HG02759 (cell line): Measurements from ENCODE around the gene GGA1.
A peak's percentile ranks its signal among the peaks of the same experiment; 100 is the strongest.

Source experiments
- ATAC-seq: cut with Tn5 transposase; IDR thresholded peaks from one replicate; pipeline ENCODE4 v1.9.1; 2021; ENCODE audit warnings: mild to moderate bottlenecking, moderate library complexity; ENCODE audit not compliant: unreplicated experiment

GGA1 gene, protein sequence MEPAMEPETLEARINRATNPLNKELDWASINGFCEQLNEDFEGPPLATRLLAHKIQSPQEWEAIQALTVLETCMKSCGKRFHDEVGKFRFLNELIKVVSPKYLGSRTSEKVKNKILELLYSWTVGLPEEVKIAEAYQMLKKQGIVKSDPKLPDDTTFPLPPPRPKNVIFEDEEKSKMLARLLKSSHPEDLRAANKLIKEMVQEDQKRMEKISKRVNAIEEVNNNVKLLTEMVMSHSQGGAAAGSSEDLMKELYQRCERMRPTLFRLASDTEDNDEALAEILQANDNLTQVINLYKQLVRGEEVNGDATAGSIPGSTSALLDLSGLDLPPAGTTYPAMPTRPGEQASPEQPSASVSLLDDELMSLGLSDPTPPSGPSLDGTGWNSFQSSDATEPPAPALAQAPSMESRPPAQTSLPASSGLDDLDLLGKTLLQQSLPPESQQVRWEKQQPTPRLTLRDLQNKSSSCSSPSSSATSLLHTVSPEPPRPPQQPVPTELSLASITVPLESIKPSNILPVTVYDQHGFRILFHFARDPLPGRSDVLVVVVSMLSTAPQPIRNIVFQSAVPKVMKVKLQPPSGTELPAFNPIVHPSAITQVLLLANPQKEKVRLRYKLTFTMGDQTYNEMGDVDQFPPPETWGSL

DNA sequence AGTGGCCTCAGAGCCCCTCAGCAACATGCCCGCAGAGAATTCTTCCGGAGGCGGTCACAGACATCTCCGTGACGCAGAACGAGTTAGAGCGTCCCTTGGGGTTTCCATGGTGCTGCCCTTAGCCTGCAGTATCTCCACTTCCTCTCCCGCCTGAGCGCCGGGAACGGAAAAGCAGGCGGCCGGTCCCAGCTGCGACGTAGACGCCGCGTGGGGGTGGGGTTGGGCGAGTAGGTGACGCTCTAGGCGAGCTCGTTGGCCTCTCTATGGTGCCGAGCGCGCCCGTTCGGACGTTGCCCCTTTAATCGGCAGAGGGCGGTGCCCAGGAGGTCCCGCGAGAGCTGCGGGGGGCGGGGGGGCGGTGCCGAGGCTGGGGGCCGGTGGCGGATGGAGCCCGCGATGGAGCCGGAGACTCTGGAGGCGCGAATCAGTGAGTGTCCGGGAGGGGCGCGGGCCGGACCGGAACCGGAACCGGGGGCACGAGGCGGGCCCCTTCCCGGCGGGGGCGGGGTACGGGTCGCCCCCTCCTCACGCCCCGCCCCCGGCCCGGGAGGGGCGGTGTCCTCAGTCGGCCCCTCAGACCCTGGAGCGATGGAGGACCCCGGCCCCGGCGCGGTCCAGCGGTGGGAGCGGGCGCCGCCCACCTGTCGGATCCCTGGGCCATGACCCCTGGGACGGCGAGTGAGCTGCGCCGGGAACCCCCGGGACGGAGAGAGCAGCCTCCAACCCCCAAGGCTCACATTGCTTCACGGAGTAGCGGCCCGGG, at the start of gene GGA1:
Gene GGA1, plus strand, starts transcription at position 358 of the 763 bp plus-strand sequence. Its CDS starts 27 bp downstream, at position 385.
- ATAC-seq, result peak; percentile 85

DNA sequence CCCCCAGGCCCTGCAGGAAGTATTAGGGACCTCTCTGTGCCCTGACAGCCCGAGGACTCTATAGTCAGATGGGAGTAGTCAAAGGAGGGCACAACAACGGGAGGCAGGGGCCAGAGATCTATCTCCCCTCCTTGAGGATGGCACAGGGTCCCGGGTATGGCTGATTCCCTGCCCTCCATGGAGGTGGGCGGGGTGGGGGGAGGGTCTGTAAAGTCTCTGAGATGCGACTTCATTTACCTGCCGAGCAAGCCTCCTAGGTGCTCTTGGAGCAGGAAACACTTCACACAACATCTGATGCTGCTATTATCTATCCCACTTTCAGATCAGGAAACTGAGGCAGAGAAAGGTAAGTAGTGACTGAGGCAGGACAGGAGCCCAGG, 49.1 kb upstream of the GGA1 start:
- ATAC-seq, result no peak

DNA sequence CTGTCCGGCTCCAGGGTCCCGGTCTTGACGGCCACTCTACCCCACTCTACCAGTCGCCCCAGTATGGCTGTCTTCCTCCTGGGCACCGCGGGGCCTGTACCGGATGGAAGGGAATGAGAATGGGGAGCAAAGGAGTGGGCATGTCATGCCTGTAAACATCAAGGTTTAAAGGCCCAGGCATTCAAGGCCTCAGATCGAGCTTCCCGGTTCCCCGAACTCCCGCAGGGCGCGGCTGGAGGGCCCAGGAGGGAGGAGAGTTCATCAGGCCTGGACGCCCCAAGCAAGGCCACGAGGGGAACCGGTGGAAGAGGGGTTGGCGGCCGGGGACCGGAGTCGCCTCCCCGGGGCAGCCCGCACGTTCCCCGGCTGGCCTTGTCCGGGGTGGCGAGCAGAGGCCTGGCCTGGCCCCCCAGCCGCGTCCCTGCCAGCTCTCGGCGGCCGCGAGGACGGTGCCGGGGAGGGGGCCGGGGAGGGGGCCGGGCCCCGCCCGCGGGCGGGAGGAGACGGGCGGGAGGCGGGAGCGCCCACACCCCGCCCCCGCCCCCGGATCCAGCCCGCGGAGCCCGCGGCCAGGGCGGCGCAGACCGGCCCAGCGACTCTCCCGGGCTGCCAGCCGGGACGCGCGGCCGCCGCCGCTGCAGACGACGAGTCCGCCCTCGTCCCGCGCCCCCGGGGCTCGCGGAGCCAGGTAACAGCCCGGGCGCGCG, 48.6 kb upstream of the GGA1 start, which contains the start of gene CDC42EP1:
Gene CDC42EP1, plus strand, starts transcription at position 580 of the 707 bp plus-strand sequence. CDS start 5,870 bp downstream, outside the sequence.
- no peak for ATAC-seq

DNA sequence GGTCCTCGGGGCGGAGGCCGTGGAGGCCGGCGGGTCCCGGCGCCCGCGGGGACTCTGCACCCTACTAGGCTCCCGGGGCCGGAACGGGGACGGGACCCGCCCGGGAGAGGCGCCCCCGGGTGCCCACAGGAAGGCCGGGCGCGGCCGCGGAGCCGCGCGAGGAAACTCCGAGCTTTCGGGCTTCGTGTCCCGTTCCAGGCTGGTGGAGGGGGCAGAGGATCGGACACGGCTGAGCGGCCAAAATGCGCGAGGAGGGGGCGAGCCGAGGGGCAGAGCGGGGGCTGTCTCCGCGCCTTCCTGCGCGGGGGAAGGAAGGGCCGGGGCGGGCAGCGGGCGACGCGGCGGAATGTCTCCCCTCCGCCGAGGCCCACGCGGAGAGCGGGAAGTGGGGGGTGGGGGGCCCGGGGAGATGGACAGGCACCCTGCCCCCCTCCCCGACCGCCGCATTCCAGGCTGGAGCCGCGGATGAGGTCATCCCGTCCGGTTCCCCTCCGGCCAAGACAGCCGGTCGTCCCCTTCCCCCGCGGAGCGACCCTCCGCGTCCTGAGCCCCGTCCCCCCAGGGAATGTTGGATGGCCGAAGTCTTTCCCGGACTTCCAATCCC, 47.9 kb upstream of the GGA1 start:
- ATAC-seq, result no peak

DNA sequence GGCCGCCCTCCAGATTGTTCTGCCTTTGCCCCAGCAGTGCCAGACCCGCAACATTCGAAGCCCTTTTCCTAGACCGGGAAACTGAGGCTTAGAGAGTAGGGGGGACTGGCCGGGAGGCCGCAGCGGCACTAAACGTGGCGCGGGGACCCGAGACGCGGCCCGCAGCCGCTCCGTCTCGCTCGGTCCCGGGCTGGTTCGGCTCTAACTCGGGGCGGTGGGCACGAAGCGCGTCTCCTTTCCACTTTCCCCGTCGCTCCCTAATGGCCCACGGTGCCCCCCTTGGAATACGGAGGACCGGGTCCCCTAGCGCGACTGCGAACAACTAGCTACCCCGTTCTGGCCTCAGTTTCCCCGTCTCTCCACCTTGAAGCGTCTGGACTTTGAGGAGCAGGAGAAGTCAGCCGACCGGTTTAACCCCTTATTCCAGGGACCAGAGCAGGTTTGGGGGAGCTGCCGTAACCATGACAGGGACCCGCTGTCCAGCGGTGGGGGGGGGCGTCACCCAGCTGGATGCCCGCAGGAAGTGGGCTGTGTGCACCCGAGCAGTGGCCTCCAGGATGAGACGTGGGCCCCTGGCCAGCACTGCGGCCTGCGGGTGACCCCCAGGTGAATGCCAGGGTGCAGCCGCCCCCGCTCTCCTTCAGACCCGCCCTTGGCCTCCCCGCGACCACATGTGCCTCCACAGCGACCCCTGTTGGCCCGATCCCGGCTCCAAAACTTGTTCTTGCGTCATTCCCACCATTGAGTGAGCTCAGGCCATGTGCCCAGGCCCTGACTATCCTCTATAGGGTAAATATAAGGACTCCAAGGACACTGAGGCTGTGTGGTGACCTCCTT, 47.2 kb upstream of the GGA1 start:
- ATAC-seq, result no peak

DNA sequence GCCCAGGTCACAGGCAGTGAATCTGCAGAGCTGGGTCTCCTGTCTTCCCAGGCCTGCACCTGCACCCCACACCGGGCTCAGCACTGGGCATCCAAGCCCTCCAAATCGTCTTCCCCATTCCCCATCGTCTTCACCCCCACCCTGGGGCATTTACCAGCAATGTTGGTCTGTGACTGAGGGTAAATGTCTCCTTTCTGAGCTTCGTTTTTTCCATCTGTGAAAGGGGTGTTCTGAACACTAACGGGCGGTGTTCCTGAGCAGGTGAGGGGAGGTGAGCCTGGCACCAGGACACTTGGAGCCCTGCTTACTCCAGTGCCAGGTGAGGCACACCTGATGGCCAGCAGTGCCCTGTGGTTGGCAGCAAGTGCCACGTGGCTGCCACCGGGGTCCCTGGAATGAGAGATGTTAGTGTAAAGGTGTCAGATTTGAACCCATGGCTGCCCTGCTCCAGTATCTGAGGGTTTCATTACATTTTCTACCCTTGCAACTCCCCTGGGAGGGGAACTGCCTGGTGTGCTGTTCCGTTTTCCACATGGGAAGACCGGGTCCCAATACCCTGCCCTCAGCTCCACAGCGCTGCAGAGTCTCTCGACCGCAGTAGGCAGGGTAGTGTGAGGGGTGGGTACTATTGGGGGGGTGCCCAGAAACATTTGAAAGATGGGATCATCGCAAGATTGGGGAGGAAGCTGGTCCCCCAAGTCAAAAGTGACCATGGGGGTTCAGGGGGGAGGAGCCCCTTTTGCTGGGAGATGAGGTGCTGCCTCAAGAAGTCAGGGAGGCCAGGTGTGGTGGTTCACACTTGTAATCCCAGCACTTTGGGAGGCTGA, 46.4 kb upstream of the GGA1 start:
- no peak for ATAC-seq

DNA sequence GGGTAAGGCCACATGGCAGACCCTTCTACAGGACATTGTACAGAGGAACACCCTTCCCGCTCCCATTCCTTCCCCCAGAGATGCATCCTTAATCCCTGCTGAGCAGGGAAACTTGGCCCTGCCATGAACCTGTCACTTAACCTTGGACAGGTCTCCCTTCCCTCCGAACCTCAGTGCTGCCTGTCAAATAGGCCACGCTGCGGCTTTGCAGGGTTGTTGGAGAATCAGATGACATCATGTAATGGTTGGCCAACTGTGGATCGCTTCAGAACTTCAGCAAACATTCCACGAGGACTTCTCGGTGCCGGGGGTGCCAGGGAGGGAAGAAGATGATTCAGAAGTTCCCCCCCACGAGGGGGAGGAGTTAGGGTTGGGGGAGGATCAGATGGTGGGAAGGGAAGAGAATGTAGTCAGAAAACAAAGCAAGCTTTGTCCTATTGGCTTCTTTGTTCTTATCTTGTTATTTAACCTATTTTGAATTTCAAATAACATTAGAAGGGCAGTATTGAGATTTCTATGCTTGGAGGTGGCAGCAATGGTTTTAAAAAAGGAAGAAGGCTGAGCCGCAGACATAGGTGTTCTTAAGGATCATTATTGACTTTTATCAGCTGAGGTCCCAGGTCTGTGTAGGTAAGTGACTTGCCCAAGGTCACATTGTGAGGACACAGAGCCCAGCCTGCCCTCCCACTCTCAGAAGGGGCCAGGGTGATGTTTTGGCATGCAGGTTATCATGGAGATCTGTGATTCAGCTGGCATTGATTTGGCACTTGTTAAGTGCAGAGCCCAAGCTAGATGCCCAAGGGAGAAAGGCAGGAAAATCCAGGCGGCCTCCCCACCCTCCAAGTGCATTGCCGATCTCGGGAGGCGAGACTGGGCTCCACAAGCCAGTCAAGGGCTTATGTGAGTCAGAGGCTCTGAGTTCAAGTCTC, 45.2 kb upstream of the GGA1 start:
- ATAC-seq, result no peak

DNA sequence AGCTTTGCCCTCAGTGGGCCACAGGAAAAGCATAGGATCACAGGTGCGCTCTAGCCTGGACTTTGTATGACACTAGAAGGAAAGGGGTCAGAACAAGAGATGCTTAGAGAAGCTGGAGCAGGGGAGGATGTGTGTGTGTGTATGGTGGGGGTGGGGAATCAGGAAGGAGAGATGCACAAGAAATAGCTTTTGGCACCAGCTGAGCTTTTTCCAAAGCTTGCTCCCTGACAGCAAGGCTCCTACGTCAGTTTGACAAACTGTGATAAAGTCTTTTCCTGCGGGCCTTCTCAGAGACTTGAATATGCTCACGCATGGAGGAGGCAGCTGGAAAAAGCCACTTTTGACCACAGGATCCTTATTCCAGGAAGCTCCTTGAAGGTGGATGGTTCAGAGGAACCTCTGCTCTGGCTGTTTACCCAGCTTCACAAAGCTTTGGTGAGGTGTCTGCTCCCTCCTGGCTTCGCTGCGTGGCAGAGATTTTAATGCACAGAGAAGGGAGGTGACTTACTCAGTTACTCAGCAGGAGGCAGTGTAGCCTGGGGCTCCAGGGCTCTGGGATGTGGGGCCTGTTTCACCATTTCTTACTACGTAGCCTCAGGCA, 44.4 kb upstream of the GGA1 start:
- no peak for ATAC-seq

DNA sequence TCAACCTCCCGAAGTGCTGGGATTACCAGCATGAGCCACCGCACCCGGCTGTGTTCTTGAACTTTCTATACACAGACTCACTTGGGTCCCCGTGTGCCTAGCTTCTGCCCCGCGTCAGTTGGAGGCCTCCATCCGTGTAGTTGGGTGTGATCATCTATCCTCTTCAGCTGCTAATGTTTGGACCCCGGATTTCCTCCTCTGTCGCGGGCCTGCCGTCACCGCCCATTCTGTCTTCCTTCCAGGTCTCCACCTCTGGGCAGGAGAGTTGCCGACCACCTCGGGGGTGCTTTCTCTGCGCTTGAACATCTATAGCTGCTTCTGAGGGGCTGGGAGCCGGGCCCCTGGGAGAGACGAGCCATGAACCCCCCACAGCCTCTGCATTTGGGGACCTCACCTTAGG, 42.8 kb upstream of the GGA1 start:
- no peak for ATAC-seq

DNA sequence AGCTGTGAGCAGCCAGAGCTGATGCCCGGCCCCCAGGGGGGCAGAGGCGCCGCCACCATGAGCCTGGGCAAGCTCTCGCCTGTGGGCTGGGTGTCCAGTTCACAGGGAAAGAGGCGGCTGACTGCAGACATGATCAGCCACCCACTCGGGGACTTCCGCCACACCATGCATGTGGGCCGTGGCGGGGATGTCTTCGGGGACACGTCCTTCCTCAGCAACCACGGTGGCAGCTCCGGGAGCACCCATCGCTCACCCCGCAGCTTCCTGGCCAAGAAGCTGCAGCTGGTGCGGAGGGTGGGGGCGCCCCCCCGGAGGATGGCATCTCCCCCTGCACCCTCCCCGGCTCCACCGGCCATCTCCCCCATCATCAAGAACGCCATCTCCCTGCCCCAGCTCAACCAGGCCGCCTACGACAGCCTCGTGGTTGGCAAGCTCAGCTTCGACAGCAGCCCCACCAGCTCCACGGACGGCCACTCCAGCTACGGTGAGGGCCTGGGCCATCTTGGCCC, 42.3 kb upstream of the GGA1 start:
- no peak for ATAC-seq

DNA sequence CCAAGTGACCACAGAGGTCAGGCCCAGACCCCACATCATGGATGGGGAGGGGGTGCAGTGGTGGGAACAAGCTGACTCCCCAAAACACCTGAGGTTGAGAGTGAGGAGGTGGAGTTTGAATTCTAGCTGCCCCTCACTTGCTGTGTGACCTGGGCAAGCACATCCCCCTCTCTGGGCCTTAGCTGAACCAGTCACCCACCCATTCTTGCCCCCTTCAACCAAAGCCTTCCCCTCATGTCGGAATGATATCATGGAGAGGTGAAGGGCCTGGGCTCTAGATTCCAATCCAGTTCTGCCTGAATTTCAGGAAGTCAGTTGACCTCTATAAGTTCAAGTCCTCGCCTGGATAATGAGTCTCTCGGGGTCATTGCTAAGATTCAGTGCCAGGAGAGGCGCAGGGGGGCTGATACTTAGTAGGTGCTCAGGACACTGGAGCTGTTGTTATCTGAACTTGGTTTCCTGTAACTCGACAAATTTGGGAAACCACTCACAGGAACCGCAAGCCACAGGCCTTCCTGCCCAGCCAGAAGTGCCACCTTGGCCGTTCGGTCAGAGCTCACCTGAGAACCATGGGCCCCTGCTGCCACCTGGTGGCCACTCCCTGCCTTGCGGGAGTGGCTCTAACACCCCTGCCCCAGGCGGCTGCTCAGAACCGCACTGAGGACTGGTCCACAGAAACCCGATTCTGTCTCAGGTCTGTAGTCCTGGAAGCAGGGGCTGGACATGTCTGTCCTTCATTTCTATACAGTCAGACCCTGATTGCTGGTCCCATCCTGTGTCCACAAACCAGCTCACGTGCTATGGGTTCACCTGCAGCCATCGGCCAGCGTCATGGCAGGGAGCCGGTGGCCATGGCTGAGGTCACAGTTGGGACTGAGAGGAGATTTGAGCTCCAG, 41.5 kb upstream of the GGA1 start:
- ATAC-seq, result peak; percentile 64

DNA sequence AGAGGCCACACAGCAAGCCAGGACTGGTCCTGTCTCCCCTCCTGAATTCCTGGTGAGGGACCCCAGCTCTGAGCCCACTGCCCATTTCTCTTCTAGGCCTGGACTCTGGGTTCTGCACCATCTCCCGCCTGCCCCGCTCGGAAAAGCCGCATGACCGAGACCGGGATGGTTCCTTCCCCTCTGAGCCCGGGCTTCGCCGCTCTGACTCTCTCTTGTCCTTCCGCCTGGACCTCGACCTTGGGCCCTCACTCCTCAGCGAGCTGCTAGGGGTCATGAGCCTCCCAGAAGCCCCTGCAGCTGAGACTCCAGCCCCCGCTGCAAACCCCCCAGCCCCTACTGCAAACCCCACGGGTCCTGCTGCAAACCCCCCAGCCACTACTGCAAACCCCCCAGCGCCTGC, 40.6 kb upstream of the GGA1 start:
- ATAC-seq, result no peak

DNA sequence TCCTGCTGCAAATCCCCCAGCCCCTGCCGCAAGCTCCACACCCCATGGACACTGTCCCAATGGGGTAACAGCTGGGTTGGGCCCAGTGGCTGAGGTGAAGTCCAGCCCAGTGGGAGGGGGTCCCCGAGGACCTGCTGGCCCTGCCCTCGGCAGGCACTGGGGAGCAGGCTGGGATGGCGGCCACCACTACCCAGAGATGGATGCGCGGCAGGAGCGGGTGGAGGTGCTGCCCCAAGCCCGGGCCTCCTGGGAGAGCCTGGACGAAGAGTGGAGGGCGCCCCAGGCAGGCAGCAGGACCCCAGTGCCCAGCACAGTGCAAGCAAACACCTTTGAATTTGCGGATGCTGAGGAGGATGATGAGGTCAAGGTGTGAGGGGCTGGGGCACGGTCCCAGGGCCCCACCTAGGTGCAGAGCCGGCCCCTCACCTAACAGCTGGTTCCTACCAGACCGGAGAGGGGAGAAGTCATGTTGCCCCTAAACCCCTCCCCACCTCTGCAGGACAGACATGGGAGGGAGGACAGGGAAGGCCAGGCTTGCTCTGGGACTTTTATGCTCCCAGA, 40.1 kb upstream of the GGA1 start:
- no peak for ATAC-seq

DNA sequence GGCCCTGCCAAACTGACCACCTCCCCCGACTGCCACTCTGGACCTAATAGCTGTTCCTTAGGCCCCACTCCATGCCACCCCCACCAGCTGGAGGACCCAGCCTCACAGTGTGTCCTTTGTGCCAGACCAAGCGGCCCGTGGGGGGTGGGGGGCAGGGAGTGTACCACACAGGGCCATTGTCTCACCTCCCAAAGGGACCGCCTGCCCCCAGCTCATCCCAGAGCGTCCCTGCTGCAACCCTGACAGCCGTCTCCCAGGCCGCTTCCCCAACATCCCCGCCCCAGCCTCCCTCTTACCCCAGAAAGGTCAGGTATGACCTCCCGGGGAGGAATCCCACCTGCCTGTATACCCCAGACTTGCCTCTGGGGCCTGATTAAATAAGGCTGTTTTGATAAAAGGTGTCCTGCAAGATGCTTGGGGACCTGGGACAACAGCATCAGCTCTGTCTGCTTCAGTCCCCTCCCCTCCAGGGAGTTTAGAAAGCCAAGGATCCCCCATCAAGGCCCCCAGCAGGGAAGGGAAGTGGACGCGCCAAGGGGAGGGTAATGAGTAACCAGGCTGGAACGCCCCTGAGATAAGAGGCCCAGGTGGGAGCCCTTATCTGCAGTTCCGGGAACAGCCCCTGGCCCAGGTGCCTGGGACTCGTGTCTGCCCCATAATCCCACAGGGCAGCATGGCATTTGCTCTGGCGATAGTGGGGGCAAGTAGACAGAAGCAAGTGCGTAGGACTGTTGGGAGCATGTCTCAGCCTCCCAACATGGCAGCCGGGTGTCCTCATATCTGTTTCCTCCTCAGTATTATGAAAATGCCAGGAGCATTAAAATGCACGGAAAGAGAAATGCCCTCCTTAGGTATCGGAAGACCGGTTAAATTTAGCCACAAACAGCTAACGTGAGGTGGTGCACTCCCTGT, 39.4 kb upstream of the GGA1 start:
- no peak for ATAC-seq
